Gastrocnemius medialis (tissue), 4 donors: ENCODE data around the gene ZNF689.

Experiments used
- POLR2A ChIP-seq, 2 donors: fragments of 450-650 bp; IDR thresholded peaks; one replicate each; pipeline ENCODE4 v1.6.1; 2017; ENCODE audit warnings: antibody characterized with exemption in 2 of 2, mild to moderate bottlenecking in 2 of 2, moderate library complexity in 2 of 2
- TF ChIP-seq, protein P1 (sequence below), 5 experiments: fragments of 450-650 bp in 3 of 5; fragments of 200-600 bp in 2 of 5; sonication (generic) in 2 of 5; IDR thresholded peaks in 4 of 5; conservative IDR thresholded peaks in 1 of 5; 1 replicate in 4 of 5; 2 replicates in 1 of 5; pipeline ENCODE4 v1.5.1; 2016 to 2019; ENCODE audit warnings: antibody characterized with exemption in 5 of 5, mild to moderate bottlenecking in 3 of 5, moderate library complexity in 3 of 5

- TF ChIP-seq, protein P1, sequence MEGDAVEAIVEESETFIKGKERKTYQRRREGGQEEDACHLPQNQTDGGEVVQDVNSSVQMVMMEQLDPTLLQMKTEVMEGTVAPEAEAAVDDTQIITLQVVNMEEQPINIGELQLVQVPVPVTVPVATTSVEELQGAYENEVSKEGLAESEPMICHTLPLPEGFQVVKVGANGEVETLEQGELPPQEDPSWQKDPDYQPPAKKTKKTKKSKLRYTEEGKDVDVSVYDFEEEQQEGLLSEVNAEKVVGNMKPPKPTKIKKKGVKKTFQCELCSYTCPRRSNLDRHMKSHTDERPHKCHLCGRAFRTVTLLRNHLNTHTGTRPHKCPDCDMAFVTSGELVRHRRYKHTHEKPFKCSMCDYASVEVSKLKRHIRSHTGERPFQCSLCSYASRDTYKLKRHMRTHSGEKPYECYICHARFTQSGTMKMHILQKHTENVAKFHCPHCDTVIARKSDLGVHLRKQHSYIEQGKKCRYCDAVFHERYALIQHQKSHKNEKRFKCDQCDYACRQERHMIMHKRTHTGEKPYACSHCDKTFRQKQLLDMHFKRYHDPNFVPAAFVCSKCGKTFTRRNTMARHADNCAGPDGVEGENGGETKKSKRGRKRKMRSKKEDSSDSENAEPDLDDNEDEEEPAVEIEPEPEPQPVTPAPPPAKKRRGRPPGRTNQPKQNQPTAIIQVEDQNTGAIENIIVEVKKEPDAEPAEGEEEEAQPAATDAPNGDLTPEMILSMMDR (IDR thresholded peaks at IDR 0.05 in 4 of 5, conservative IDR thresholded peaks at IDR 0.05 in 1 of 5): no peak
- TF ChIP-seq POLR2A (IDR thresholded peaks at IDR 0.05): no peak
These were observed 9.3 kb downstream of the ZNF689 start for GRCh38 chr16:30600929-30601328.
